ENCODE measurements around the gene C19orf38. TPM values are rescaled to one million over a fixed set of nuclear protein-coding genes. Genes with fewer than 3 reads are reported as not detected.

C19orf38 gene
- total and polyA plus RNA-seq, 2 experiments from 2014 or later: 0.45 TPM; not detected in 1

DNA sequence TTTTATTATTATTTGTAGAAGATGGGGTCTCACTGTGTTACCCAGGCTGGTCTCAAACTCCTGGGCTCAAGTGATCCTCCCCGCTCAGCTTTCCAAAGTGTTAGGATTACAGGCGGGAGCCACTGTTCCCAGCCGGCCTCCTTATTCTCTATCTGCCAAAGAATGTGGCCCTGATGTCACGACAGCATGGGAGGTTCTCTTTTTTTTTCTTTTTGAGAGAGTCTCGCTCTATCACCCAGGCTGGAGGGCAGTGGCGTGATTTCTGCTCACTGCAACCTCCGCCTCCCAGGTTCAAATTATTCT, 46.6 kb downstream of the C19orf38 start:
- Mint-ChIP-seq H3K27me3 (ENCODE audit: insufficient read depth, low read depth, poor library complexity) (peaks cover 17% of the 10 kb centered on the region), H3K9me3 (no peaks in the 10 kb centered on the region), H3K36me3 (ENCODE audit: low read depth) (no peaks in the 10 kb centered on the region), H3K27ac (peak overlapping the region; percentile 76; the same call in 1 of the 2 replicates), H3K4me3 (no peak overlapping the region; the same call in 2 of the 3 replicates), H3K4me1 (peaks cover 50% of the 10 kb centered on the region)
- TF ChIP-seq ZNF114 (CRISPR knock-in tag; IDR thresholded peaks at IDR 0.05) (no peak), EZH2phosphoT487 (IDR thresholded peaks at IDR 0.05; ENCODE audit: unreplicated experiment) (no peak), NANOG (IDR thresholded peaks at IDR 0.05; ENCODE audit: borderline replicate concordance) (no peak), EZH2 (IDR thresholded peaks at IDR 0.05; ENCODE audit: low read depth, unreplicated experiment) (no peak), JUNB (IDR thresholded peaks at IDR 0.05; ENCODE audit: unreplicated experiment) (no peak), CREB1 (CRISPR knock-in tag; IDR thresholded peaks at IDR 0.05; ENCODE audit: low read depth) (no peak), ZNF331 (CRISPR knock-in tag; IDR thresholded peaks at IDR 0.05; ENCODE audit: low read depth) (no peak), POLR2AphosphoS5 (IDR thresholded peaks at IDR 0.05; ENCODE audit: low read depth) (no peak), STAT1 (IDR thresholded peaks at IDR 0.05; ENCODE audit: unreplicated experiment) (no peak)
- TF ChIP-seq, protein P1, sequence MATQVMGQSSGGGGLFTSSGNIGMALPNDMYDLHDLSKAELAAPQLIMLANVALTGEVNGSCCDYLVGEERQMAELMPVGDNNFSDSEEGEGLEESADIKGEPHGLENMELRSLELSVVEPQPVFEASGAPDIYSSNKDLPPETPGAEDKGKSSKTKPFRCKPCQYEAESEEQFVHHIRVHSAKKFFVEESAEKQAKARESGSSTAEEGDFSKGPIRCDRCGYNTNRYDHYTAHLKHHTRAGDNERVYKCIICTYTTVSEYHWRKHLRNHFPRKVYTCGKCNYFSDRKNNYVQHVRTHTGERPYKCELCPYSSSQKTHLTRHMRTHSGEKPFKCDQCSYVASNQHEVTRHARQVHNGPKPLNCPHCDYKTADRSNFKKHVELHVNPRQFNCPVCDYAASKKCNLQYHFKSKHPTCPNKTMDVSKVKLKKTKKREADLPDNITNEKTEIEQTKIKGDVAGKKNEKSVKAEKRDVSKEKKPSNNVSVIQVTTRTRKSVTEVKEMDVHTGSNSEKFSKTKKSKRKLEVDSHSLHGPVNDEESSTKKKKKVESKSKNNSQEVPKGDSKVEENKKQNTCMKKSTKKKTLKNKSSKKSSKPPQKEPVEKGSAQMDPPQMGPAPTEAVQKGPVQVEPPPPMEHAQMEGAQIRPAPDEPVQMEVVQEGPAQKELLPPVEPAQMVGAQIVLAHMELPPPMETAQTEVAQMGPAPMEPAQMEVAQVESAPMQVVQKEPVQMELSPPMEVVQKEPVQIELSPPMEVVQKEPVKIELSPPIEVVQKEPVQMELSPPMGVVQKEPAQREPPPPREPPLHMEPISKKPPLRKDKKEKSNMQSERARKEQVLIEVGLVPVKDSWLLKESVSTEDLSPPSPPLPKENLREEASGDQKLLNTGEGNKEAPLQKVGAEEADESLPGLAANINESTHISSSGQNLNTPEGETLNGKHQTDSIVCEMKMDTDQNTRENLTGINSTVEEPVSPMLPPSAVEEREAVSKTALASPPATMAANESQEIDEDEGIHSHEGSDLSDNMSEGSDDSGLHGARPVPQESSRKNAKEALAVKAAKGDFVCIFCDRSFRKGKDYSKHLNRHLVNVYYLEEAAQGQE (IDR thresholded peaks at IDR 0.05; ENCODE audit: unreplicated experiment): no peak
- TF ChIP-seq, protein P2, sequence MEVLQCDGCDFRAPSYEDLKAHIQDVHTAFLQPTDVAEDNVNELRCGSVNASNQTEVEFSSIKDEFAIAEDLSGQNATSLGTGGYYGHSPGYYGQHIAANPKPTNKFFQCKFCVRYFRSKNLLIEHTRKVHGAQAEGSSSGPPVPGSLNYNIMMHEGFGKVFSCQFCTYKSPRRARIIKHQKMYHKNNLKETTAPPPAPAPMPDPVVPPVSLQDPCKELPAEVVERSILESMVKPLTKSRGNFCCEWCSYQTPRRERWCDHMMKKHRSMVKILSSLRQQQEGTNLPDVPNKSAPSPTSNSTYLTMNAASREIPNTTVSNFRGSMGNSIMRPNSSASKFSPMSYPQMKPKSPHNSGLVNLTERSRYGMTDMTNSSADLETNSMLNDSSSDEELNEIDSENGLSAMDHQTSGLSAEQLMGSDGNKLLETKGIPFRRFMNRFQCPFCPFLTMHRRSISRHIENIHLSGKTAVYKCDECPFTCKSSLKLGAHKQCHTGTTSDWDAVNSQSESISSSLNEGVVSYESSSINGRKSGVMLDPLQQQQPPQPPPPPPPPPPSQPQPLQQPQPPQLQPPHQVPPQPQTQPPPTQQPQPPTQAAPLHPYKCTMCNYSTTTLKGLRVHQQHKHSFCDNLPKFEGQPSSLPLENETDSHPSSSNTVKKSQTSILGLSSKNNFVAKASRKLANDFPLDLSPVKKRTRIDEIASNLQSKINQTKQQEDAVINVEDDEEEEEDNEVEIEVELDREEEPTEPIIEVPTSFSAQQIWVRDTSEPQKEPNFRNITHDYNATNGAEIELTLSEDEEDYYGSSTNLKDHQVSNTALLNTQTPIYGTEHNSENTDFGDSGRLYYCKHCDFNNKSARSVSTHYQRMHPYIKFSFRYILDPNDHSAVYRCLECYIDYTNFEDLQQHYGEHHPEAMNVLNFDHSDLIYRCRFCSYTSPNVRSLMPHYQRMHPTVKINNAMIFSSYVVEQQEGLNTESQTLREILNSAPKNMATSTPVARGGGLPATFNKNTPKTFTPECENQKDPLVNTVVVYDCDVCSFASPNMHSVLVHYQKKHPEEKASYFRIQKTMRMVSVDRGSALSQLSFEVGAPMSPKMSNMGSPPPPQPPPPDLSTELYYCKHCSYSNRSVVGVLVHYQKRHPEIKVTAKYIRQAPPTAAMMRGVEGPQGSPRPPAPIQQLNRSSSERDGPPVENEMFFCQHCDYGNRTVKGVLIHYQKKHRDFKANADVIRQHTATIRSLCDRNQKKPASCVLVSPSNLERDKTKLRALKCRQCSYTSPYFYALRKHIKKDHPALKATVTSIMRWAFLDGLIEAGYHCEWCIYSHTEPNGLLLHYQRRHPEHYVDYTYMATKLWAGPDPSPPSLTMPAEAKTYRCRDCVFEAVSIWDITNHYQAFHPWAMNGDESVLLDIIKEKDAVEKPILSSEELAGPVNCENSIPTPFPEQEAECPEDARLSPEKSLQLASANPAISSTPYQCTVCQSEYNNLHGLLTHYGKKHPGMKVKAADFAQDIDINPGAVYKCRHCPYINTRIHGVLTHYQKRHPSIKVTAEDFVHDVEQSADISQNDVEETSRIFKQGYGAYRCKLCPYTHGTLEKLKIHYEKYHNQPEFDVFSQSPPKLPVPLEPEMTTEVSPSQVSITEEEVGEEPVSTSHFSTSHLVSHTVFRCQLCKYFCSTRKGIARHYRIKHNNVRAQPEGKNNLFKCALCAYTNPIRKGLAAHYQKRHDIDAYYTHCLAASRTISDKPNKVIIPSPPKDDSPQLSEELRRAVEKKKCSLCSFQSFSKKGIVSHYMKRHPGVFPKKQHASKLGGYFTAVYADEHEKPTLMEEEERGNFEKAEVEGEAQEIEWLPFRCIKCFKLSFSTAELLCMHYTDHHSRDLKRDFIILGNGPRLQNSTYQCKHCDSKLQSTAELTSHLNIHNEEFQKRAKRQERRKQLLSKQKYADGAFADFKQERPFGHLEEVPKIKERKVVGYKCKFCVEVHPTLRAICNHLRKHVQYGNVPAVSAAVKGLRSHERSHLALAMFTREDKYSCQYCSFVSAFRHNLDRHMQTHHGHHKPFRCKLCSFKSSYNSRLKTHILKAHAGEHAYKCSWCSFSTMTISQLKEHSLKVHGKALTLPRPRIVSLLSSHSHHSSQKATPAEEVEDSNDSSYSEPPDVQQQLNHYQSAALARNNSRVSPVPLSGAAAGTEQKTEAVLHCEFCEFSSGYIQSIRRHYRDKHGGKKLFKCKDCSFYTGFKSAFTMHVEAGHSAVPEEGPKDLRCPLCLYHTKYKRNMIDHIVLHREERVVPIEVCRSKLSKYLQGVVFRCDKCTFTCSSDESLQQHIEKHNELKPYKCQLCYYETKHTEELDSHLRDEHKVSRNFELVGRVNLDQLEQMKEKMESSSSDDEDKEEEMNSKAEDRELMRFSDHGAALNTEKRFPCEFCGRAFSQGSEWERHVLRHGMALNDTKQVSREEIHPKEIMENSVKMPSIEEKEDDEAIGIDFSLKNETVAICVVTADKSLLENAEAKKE (CRISPR knock-in tag; IDR thresholded peaks at IDR 0.05): no peak
- TF ChIP-seq, protein P3, sequence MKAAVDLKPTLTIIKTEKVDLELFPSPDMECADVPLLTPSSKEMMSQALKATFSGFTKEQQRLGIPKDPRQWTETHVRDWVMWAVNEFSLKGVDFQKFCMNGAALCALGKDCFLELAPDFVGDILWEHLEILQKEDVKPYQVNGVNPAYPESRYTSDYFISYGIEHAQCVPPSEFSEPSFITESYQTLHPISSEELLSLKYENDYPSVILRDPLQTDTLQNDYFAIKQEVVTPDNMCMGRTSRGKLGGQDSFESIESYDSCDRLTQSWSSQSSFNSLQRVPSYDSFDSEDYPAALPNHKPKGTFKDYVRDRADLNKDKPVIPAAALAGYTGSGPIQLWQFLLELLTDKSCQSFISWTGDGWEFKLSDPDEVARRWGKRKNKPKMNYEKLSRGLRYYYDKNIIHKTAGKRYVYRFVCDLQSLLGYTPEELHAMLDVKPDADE (IDR thresholded peaks at IDR 0.05): no peak
- TF ChIP-seq, protein P4, sequence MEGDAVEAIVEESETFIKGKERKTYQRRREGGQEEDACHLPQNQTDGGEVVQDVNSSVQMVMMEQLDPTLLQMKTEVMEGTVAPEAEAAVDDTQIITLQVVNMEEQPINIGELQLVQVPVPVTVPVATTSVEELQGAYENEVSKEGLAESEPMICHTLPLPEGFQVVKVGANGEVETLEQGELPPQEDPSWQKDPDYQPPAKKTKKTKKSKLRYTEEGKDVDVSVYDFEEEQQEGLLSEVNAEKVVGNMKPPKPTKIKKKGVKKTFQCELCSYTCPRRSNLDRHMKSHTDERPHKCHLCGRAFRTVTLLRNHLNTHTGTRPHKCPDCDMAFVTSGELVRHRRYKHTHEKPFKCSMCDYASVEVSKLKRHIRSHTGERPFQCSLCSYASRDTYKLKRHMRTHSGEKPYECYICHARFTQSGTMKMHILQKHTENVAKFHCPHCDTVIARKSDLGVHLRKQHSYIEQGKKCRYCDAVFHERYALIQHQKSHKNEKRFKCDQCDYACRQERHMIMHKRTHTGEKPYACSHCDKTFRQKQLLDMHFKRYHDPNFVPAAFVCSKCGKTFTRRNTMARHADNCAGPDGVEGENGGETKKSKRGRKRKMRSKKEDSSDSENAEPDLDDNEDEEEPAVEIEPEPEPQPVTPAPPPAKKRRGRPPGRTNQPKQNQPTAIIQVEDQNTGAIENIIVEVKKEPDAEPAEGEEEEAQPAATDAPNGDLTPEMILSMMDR (conservative IDR thresholded peaks at IDR 0.05; ENCODE audit: low read depth in 2 of 2): no peak
- ATAC-seq (no peak), DNase-seq (ENCODE audit: low spot score) (peak; percentile 35)
- Histone ChIP-seq H3K36me3 (ENCODE audit: insufficient read depth) (no peaks in the 10 kb centered on the region), H3F3A (replicated peaks; ENCODE audit: low read depth) (peaks cover 17% of the 10 kb centered on the region; the same call in 1 of the 2 replicates), H3K27me3 (ENCODE audit: insufficient read depth) (no peaks in the 10 kb centered on the region), H3K79me2 (replicated peaks; ENCODE audit: insufficient read depth) (peaks cover 84% of the 10 kb centered on the region), H2AFZ (no peak overlapping the region), H4K20me1 (replicated peaks; ENCODE audit: insufficient read depth) (peaks cover 8% of the 10 kb centered on the region), H3K4me2 (0 out of 2 replicates have a peak overlapping the region, but pooled peaks have one; percentile 20), H3K4me1 (ENCODE audit: insufficient read depth) (peaks cover 51% of the 10 kb centered on the region), H3K27ac (ENCODE audit: low read depth) (peak overlapping the region; percentile 74; the same call in 1 of the 2 replicates), H3K9me2 (ENCODE audit: insufficient read depth) (no peaks in the 10 kb centered on the region), H3K4me3 (no peak overlapping the region)
